HepG2 (cell line): ENCODE data around the gene ASTN2.

ENCODE experiments used
- EED ChIP-seq: sonication (generic); formaldehyde crosslinking; IDR thresholded peaks from 2 replicates; pipeline ENCODE4 v1.5.0; 2020; ENCODE audit warnings: mild to moderate bottlenecking, missing genetic modification reagents
- MTA1 ChIP-seq: sonication (generic); formaldehyde crosslinking; IDR thresholded peaks from 2 replicates; pipeline ENCODE4 v1.4.0; 2020; ENCODE audit warnings: missing genetic modification reagents, mild to moderate bottlenecking, borderline replicate concordance
- RNF2 ChIP-seq: fragments of 450-650 bp; conservative IDR thresholded peaks from 2 replicates; pipeline ENCODE4 v1.6.1; 2016; ENCODE audit warnings: low read depth
- STAG1 ChIP-seq: sonication (generic); formaldehyde crosslinking; IDR thresholded peaks from 2 replicates; pipeline ENCODE4 v1.4.0; 2020; ENCODE audit warnings: missing genetic modification reagents
- THRA ChIP-seq: sonication (generic); formaldehyde crosslinking; IDR thresholded peaks from 2 replicates; pipeline ENCODE4 v1.4.0; 2020; ENCODE audit warnings: missing genetic modification reagents, borderline replicate concordance
- ZBTB40 ChIP-seq, 2 experiments: fragments of 450-650 bp in 1 of 2; sonication (generic) in 1 of 2; formaldehyde crosslinking in 1 of 2; IDR thresholded peaks; 2 replicates each; pipeline versions ENCODE4 v1.6.1 to v1.8.0; 2016 to 2022; ENCODE audit warnings: antibody characterized with exemption in 1 of 2, mild to moderate bottlenecking in 1 of 2, missing genetic modification reagents in 1 of 2
- TF ChIP-seq, protein P1 (sequence below): sonication (generic); formaldehyde crosslinking; IDR thresholded peaks from 2 replicates; pipeline ENCODE4 v1.5.0; 2020; ENCODE audit warnings: mild to moderate bottlenecking, low read depth, missing genetic modification reagents, borderline replicate concordance
- TF ChIP-seq, protein P2 (sequence below): sonication (generic); formaldehyde crosslinking; IDR thresholded peaks from 2 replicates; pipeline ENCODE4 v1.8.0; 2022; ENCODE audit warnings: mild to moderate bottlenecking, missing genetic modification reagents; ENCODE audit not compliant: insufficient replicate concordance
- TF ChIP-seq, protein P3 (sequence below): sonication (generic); formaldehyde crosslinking; IDR thresholded peaks from 2 replicates; pipeline ENCODE4 v1.5.0; 2020; ENCODE audit warnings: mild to moderate bottlenecking, missing genetic modification reagents, moderate library complexity
- TF ChIP-seq, protein P4 (sequence below): sonication (generic); formaldehyde crosslinking; IDR thresholded peaks from 2 replicates; pipeline ENCODE4 v1.9.0; 2021; ENCODE audit warnings: missing genetic modification reagents, mild to moderate bottlenecking, borderline replicate concordance

DNA sequence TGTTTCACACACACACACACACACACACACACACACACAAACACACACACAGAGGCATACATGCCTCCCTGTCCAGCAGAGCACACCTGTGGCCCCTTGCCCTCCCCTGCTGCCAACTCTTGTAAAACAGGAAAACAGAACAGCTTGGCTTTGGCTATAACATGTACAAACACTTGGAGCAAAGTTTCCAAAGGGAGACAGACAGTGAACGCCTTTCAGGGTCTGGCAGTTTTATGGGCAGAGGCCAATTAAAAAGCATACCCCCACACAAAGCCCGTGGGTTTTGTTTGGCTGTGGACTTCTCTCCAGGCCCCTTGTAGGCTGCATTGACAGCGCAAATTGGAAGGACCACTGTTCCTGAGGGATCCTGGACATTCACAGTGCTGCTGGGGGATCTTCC is 995.7 kb downstream of the ASTN2 start:
- TF ChIP-seq, protein P1, sequence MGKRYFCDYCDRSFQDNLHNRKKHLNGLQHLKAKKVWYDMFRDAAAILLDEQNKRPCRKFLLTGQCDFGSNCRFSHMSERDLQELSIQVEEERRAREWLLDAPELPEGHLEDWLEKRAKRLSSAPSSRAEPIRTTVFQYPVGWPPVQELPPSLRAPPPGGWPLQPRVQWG (CRISPR knock-in tag) = no peak
- TF ChIP-seq THRA = no peak
- no peak for TF ChIP-seq EED (CRISPR knock-in tag)
- TF ChIP-seq STAG1 (CRISPR knock-in tag) = no peak
- TF ChIP-seq, protein P2, sequence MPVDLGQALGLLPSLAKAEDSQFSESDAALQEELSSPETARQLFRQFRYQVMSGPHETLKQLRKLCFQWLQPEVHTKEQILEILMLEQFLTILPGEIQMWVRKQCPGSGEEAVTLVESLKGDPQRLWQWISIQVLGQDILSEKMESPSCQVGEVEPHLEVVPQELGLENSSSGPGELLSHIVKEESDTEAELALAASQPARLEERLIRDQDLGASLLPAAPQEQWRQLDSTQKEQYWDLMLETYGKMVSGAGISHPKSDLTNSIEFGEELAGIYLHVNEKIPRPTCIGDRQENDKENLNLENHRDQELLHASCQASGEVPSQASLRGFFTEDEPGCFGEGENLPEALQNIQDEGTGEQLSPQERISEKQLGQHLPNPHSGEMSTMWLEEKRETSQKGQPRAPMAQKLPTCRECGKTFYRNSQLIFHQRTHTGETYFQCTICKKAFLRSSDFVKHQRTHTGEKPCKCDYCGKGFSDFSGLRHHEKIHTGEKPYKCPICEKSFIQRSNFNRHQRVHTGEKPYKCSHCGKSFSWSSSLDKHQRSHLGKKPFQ = no peak
- TF ChIP-seq, protein P3, sequence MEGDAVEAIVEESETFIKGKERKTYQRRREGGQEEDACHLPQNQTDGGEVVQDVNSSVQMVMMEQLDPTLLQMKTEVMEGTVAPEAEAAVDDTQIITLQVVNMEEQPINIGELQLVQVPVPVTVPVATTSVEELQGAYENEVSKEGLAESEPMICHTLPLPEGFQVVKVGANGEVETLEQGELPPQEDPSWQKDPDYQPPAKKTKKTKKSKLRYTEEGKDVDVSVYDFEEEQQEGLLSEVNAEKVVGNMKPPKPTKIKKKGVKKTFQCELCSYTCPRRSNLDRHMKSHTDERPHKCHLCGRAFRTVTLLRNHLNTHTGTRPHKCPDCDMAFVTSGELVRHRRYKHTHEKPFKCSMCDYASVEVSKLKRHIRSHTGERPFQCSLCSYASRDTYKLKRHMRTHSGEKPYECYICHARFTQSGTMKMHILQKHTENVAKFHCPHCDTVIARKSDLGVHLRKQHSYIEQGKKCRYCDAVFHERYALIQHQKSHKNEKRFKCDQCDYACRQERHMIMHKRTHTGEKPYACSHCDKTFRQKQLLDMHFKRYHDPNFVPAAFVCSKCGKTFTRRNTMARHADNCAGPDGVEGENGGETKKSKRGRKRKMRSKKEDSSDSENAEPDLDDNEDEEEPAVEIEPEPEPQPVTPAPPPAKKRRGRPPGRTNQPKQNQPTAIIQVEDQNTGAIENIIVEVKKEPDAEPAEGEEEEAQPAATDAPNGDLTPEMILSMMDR (CRISPR knock-in tag) = no peak
- TF ChIP-seq RNF2 = no peak
- TF ChIP-seq, protein P4, sequence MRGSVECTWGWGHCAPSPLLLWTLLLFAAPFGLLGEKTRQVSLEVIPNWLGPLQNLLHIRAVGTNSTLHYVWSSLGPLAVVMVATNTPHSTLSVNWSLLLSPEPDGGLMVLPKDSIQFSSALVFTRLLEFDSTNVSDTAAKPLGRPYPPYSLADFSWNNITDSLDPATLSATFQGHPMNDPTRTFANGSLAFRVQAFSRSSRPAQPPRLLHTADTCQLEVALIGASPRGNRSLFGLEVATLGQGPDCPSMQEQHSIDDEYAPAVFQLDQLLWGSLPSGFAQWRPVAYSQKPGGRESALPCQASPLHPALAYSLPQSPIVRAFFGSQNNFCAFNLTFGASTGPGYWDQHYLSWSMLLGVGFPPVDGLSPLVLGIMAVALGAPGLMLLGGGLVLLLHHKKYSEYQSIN = no peak
- no peak for TF ChIP-seq MTA1
- no peak for TF ChIP-seq ZBTB40 (IDR thresholded peaks at IDR 0.05)
- no peak for TF ChIP-seq ZBTB40 (CRISPR knock-in tag; IDR thresholded peaks at IDR 0.05)
